Stimulated activated CD8-positive, alpha-beta memory T cell treated with anti-CD3 and anti-CD28 coated beads, Interleukin-15, amount 100 ng/mL, for 1 hour (primary cell): ENCODE data around the gene CHST8.
"Not testable (repeated sequence)": the region's sequence is repeated elsewhere in the genome, so short reads cannot be mapped to it uniquely, and the experiment has no call there.

Source experiments
- DNase-seq: peaks from one replicate; pipeline ENCODE4 v3.0.0-alpha.2; 2020; ENCODE audit warnings: low read depth

Gene CHST8

GRCh38 chr19:33691030-33691427 is 69.3 kb downstream of the CHST8 start:
- DNase-seq: no peak

DNA sequence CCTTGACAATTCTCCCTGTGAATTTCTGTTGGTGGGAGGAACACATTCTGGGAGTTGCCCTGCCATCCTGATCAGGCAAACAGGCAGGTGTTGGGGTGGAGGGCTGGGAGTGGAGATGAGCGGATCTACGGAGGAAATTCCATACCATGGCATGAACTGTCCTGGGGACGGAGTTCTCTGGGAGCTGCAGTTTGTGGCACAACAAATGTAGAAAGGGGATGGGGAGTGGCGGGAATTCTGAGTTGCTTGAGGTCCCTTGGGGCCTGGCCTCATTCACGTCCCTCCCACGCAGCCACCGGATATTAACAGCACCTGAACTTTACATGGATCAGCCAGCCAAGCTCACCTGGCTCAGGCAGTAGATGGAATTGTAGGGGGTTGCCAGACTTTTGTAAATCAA is 70.0 kb downstream of the CHST8 start:
- no peak for DNase-seq

DNA sequence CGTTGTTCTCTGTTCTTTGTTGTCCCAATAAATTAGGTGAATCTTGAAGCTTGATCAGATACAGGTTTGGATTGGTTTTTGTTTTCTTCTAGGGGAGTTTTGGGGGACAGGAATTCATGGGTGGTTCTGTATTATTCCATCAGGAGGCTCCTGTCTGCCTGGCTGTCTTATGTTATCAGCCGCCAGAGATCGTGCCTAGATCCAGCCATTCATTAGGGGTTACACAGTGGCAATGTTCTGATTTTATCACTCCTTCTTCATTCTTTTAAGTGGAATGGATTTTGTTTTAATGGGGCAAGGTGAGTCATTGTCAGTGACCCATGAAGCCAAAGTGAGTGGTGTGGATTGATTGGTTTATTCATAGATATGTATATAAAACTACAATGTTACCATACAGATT is 71.9 kb downstream of the CHST8 start:
- no peak for DNase-seq

DNA sequence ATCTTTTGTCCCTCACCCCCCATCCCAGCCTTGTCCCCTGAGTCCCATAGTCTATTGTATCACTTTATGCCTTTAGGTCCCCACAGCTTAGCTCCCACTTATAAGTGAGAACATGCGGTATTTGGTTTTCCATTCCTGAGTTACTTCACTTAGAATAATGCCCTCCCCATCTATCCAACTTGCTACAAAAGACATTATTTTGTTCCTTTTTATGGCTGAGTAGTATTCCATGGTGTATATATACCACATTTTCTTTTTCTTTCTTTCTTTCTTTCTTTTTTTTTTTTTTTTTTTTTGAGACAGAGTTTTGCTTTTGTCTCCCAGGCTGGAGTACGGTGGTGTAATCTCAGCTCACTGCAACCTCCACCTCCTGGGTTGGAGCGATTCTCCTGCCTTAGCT is 73.8 kb downstream of the CHST8 start:
- DNase-seq: not testable (repeated sequence)

DNA sequence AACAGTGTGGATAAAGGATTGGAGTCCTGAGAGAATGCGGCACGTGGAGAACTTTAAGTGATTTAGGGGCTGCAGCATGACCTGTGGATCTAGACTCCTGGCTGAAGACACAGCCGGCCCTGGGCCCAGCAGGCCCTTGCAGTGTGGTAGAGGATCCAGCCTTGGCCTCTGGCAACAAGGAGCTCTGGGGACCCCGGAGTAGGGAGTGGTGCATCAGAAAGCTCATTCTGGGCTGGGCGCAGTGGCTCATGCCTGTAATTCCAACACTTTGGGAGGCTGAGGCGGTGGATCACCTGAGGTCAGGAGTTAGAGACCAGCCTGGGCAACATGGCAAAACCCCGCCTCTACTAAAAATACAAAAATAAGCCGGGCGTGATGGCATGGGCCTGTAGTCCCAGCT is 76.0 kb downstream of the CHST8 start:
- DNase-seq: no peak

DNA sequence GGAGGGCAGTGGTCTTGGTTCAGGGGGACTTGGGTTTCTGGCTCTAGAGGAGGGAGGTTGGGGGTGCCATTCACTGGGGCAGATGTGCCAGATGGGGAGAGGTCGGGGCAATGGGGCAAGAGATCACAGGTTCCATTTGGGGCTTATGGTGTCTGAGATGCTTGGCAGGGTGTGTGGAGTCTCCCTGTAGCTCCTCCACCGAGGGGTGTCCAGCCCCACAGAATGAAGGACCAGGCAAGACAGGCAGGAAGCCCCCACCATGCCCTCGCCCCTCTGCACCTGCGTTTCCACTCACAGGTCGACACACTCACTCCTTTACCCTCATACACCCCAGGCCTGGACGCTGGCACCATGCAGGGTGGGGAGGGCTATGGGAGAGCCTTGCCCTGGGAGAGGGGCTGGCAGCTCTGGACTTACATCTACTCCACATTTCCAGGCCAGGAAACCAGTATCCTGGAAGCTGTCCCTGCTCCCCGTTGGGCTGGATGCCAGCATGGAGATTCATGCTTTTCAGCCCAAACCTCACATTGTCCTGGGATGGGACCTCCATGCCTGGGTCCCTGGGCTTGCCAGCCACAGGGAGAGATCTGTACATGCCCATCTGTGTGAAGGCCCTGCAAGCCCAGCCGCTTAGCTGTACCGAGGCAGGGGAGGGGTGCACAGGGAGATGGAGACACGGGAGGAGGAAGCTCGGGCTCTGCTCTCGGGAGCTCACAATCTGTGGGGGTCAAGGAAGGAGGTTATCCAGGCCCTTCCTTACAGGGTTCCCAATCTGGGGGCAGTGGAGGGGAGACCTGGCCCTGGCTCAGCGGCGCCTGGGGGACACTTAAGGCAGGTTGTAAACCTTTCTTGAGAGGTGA is 77.1 kb downstream of the CHST8 start:
- DNase-seq: no peak

DNA sequence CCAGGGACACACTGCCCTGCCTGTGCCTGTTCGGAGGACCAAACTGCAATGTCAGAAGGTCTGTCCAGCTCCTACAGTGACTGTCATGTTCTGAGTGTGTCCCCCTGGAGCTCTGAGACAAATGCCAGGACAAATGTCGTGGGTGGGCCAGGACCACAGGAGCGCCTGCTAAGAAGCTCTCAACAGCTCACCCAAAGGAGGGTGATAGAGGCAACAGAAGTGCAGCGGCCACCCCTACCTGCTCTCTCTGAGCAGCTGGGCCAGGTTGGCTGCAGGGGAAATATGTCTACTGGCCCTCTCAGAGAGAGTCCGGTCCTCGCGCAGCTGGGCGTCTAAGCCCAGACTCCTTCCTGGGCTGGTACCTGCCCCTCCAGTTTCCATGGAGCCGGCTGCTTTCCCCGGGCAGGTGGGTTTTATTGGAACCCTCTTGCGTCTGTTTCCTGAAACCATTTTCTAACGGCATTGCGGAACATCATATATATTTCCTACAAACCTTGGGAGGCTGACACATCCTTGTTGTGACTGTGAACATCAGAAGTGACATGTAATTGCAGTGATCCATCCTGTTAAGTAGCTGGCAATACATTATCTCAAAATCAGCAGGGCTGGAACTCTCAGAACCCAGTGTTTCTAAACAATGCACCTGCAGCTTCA is 78.1 kb downstream of the CHST8 start:
- no peak for DNase-seq

DNA sequence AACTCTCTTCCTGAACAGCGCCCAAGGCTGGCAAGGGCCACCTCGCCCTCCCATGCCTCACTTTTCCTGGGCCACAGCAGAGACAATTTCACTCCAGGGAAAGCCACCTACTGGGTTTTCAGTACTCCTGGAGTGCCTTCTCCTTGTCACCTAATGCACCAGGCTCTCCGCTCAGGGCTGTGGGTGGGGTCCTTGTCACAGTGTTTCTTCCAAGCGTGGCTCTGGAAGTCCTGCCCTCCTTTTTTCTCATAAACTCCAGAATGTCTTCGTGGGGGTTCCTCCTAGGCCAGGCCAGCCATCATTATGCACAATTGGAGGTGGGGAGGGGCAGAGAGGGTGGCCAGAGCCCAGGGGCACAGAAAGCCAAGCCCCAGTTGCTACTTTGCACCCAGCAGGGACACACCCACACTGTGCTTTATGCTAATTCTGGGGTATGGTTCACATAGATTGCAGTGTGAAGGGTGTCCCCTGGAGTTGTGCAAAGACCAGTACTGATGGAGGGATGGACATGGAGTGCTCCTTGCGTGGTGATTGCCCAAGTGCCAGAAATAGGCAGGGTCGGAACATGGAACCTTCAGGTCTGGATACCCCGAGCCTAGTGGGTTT is 78.8 kb downstream of the CHST8 start:
- no peak for DNase-seq

DNA sequence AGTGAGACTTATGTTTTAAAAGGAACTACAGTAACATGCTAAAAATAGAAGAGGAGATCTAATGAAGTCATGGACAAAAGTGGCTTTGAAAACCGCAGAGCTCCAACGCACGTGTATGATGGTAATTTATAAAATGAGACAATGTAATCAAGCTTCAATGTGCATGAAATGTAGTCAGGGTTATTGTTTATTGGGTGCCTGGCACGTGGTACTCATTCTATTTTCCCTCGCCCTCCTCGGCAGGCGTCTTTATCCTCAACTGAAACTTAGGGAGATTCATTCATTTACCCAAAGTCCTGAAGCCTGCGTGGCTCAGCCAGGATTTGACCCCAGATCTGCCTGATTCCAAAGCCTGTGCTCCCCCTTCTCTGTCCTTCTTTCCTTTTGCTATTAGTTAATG is 79.8 kb downstream of the CHST8 start:
- no peak for DNase-seq

GRCh38 chr19:33702606-33703437 is 81.1 kb downstream of the CHST8 start:
- no peak for DNase-seq

DNA sequence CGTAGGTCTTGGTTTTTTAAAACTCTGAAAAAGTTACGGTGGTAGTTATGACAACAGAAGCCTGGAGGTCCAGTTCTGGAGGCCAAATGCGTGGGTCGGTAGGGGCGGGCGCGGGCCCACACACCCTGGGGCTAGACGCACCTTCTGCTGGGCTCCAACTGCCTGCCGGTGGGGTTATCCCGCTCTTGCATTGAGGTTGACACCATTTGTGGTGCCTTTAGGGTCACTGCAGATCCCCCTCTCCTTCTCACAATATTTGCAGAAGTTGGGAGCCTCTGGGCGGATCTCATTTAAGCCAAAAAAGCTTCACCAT is 81.6 kb downstream of the CHST8 start:
- DNase-seq: no peak

DNA sequence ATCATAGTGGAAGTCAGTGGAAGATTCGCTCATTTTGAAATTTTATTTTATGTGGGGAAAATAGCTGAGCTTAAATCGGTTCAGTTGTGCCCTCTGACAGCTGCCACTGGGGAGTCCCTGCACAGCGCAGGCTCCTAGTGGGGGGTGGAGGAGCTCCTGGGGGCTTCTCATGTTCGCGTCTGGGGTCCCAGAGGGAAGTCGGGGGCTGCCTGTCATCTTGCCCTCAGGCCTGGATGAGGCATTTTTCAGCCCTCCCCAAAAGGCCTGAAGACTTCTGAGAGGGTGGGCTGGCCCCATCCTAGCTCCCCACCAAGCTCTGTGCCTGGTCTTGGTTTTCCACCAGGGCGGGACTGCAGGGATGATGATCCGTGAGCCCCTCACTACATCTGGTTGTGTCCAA is 82.1 kb downstream of the CHST8 start:
- DNase-seq: no peak

DNA sequence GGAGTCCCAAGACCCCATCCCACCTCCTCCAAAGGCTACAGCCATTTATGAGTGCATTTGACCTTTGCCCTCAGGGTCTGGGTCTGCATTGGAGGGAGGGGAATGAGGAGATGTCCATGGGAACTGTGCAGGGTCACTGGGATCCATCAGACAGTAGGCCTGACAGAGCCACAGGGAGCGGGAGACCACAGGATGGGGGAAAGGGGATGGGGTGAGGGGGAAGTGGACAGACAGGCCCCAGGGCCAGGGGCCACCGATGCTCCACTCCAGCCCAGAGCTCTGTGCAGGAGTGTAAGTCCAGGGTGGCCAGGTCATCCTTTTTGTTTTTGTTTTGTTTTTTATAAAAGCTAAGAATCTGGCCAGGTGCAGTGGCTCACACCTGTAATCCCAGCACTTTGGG is 82.5 kb downstream of the CHST8 start:
- DNase-seq: no peak

GRCh38 chr19:33705090-33705847 is 83.5 kb downstream of the CHST8 start:
- no peak for DNase-seq

DNA sequence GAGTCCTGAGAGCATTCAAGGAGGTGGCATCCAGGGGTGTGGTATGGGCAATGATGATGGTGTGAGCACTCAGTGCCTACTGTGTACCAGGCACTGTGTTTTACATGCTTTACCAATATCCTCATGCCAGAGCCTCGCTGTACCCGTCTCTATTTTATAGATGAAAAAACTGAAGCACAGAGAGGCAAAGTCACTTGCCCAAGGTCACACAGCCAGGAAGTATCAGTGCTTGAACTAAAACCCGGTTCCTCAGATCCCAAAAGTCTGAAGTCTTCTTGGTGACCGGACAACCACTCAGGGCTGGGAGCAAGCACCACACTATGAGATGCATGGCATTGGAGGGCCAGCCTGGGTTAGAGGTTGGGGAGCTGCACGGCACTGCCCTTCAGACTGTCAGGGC is 84.1 kb downstream of the CHST8 start:
- no peak for DNase-seq

GRCh38 chr19:33706631-33707030 is 84.9 kb downstream of the CHST8 start:
- DNase-seq: no peak

GRCh38 chr19:33712268-33712667 is 90.5 kb downstream of the CHST8 start:
- DNase-seq: no peak

- no peak for DNase-seq
These were observed 91.4 kb downstream of the CHST8 start for GRCh38 chr19:33713194-33713593.

DNA sequence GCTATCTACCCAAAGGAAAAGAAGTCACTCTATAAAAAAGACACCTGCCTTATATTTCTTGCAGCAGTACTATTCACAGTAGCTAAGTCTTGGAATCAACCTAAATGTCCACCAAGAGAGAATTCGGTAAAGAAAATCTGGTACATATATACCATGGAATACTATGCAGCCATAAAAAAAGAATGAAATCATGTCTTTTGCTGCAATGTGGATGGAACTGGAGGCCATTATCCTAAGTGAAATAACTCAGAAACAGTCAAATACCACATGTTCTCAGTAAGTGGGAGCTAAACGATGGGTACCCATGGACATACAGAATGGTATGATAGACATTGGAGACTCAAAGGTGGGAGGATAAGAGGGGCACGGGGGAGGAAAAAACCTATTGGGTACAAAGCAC is 92.4 kb downstream of the CHST8 start:
- no peak for DNase-seq

DNA sequence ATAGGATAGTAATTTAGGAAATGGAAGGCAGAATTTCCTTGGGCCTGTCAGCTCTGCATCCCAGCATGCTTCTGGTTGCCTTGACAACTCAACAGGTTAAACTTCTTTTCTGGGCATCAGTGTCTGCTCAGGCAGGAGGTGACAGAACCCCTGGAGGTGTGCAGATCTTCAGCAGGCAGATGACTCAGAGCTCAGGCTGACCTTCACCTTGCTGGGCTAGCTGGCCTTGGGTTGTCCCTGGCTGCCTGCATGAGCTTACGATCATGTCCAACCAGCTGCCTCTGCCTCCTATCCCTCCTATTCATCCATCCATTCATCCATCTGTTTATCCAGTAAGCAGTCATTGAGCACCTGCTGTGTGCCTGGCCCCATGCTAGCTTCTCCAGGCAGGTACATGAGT is 93.7 kb downstream of the CHST8 start:
- DNase-seq: no peak

DNA sequence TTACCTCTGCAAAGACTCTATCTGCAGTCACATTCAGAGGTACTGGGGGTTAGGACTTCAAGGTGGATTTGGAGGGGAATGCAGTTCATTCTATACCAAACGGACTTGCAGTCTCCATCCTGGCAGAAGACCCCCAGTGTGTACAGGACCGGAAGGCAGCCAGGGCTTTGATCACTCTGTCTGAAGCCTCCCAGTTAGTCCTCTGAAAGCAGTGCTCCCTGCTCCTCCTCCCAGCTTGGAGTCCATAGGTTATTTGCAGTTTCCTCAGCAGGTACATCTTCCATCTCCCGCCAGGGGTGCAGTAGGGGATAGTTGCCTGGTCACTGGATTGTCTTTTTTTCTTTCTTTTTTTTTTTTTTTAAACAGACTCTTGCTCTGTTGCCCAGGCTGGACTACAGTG is 96.1 kb downstream of the CHST8 start:
- no peak for DNase-seq
